HEK293 (cell line): Measurements from ENCODE around the gene KRT78.

ENCODE experiments used
- HOXD13 ChIP-seq: sonication (generic); formaldehyde crosslinking; IDR thresholded peaks from 2 replicates; pipeline ENCODE4 v1.8.0; 2022; ENCODE audit warnings: missing genetic modification reagents, borderline replicate concordance
- KLF7 ChIP-seq: fragments of 450-650 bp; formaldehyde crosslinking; IDR thresholded peaks from 2 replicates; pipeline ENCODE4 v1.5.1; 2016; ENCODE audit warnings: missing biosample characterization, missing genetic modification characterization, borderline replicate concordance
- PRDM1 ChIP-seq: fragments of 450-650 bp; formaldehyde crosslinking; IDR thresholded peaks from 2 replicates; pipeline ENCODE4; 2016; ENCODE audit warnings: missing biosample characterization, missing genetic modification characterization
- ZBTB21 ChIP-seq: fragments of 450-650 bp; formaldehyde crosslinking; IDR thresholded peaks from 2 replicates; pipeline ENCODE4 v1.5.1; 2017; ENCODE audit warnings: missing biosample characterization, missing genetic modification characterization
- ZEB2 ChIP-seq: fragments of 450-650 bp; formaldehyde crosslinking; IDR thresholded peaks from 2 replicates; pipeline ENCODE4 v1.5.1; 2016; ENCODE audit warnings: missing biosample characterization, missing genetic modification characterization
- ZFHX2 ChIP-seq: fragments of 450-650 bp; formaldehyde crosslinking; conservative IDR thresholded peaks from 2 replicates; pipeline ENCODE4 v1.5.1; 2016; ENCODE audit warnings: missing biosample characterization, missing genetic modification characterization
- ZIC2 ChIP-seq: fragments of 450-650 bp; formaldehyde crosslinking; IDR thresholded peaks from 2 replicates; pipeline ENCODE4 v1.5.1; 2016; ENCODE audit warnings: missing biosample characterization, missing genetic modification characterization
- ZNF112 ChIP-seq: fragments of 450-650 bp; formaldehyde crosslinking; IDR thresholded peaks from 2 replicates; pipeline ENCODE4 v1.5.0; 2017; ENCODE audit warnings: missing biosample characterization, missing genetic modification characterization
- ZNF140 ChIP-seq: fragments of 450-650 bp; formaldehyde crosslinking; IDR thresholded peaks from 2 replicates; pipeline ENCODE4 v1.5.1; 2016; ENCODE audit warnings: missing biosample characterization, missing genetic modification characterization
- ZNF174 ChIP-seq: fragments of 450-650 bp; formaldehyde crosslinking; IDR thresholded peaks from 2 replicates; pipeline ENCODE4 v1.5.0; 2017; ENCODE audit warnings: missing biosample characterization, mild to moderate bottlenecking, missing genetic modification characterization
- ZNF202 ChIP-seq: fragments of 450-650 bp; formaldehyde crosslinking; IDR thresholded peaks from 2 replicates; pipeline ENCODE4 v1.5.1; 2016; ENCODE audit warnings: missing biosample characterization, missing genetic modification characterization, borderline replicate concordance
- ZNF223 ChIP-seq: fragments of 450-650 bp; formaldehyde crosslinking; IDR thresholded peaks from 2 replicates; pipeline ENCODE4 v1.5.1; 2016; ENCODE audit warnings: missing biosample characterization, missing genetic modification characterization
- ZNF37A ChIP-seq: fragments of 450-650 bp; IDR thresholded peaks from 2 replicates; pipeline ENCODE4 v1.5.1; 2018; ENCODE audit warnings: missing biosample characterization, missing genetic modification characterization
- ZNF518A ChIP-seq: fragments of 450-650 bp; formaldehyde crosslinking; conservative IDR thresholded peaks from 2 replicates; pipeline ENCODE4 v1.5.1; 2016; ENCODE audit warnings: low read depth, missing biosample characterization, missing genetic modification characterization
- ZNF530 ChIP-seq: fragments of 450-650 bp; formaldehyde crosslinking; IDR thresholded peaks from 2 replicates; pipeline ENCODE4 v1.5.1; 2016; ENCODE audit warnings: low read depth, missing biosample characterization, missing genetic modification characterization
- ZNF558 ChIP-seq: fragments of 450-650 bp; formaldehyde crosslinking; IDR thresholded peaks from 2 replicates; pipeline ENCODE4 v1.5.1; 2016; ENCODE audit warnings: missing biosample characterization, missing genetic modification characterization
- ZNF571 ChIP-seq: fragments of 450-650 bp; formaldehyde crosslinking; IDR thresholded peaks from 2 replicates; pipeline ENCODE4 v1.5.0; 2017; ENCODE audit warnings: missing biosample characterization, missing genetic modification characterization
- ZNF76 ChIP-seq: fragments of 450-650 bp; formaldehyde crosslinking; IDR thresholded peaks from 2 replicates; pipeline ENCODE4; 2016; ENCODE audit warnings: low read depth, missing biosample characterization, missing genetic modification characterization, borderline replicate concordance
- ZNF776 ChIP-seq: fragments of 450-650 bp; formaldehyde crosslinking; IDR thresholded peaks from 2 replicates; pipeline ENCODE4 v1.5.0; 2017; ENCODE audit warnings: missing biosample characterization, missing genetic modification characterization, borderline replicate concordance
- TF ChIP-seq, protein P1 (sequence below): fragments of 450-650 bp; IDR thresholded peaks from 2 replicates; pipeline ENCODE4 v1.5.1; 2018; ENCODE audit warnings: missing biosample characterization, mild to moderate bottlenecking, missing genetic modification characterization
- TF ChIP-seq, protein P2 (sequence below): fragments of 450-650 bp; formaldehyde crosslinking; IDR thresholded peaks from 2 replicates; pipeline ENCODE4 v1.5.1; 2016; ENCODE audit warnings: missing biosample characterization, missing genetic modification characterization

The KRT78 gene

DNA sequence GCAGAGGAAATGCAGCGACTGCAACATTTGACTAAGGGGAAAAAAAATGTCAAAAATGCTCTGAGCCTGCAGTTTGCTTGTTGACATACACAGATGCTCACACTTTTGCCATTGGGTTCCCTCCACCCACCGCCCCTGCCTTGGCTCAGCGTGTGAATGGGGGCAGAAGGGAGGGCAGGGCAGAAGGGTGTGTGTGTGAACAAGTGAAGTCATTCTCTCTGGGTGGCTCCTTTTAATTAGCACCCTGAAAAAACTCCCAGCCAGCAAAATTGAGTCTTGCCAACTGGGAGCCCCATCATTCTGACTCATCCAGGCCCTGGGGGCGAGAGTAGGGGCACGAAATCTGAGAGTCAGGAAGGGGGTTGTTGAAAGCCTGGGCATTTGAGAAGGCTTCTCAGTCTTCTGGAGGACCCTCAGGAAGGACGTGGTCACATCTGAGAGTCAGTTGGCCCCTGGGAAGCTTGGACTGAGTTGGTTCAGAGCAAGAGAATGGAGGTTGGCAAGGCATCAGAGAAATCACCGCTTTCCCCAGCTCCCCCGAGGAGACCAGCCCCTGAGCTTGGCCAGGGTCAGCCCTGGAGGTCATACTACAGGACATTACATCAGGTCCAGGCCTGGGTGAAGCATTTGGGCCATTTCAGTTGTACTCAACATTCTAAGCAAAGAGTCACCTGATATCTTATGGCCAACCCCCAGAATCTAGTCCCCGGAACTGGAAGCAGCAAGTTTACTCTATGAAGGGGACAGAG, 22.7 kb upstream of the KRT78 start (continued):
- TF ChIP-seq ZBTB21 (tag by site-specific recombination) (peak; percentile 66; the same call in 1 of the 2 replicates), ZNF202 (tag by site-specific recombination) (no peak), ZNF776 (tag by site-specific recombination) (no peak), ZNF530 (tag by site-specific recombination) (no peak), ZNF76 (tag by site-specific recombination) (no peak), ZNF140 (tag by site-specific recombination) (no peak), ZNF558 (tag by site-specific recombination) (peak; percentile 48; the same call in 1 of the 2 replicates), PRDM1 (no peak), ZNF518A (peak; percentile 46; the same call in 1 of the 2 replicates), ZNF37A (tag by site-specific recombination) (no peak), ZNF571 (no peak), ZEB2 (tag by site-specific recombination) (peak; percentile 76), HOXD13 (no peak), ZFHX2 (peak; percentile 61), ZNF223 (tag by site-specific recombination) (no peak), ZNF112 (no peak), KLF7 (tag by site-specific recombination) (no peak), ZIC2 (tag by site-specific recombination) (peak; percentile 83), ZNF174 (no peak)
- TF ChIP-seq, protein P1, sequence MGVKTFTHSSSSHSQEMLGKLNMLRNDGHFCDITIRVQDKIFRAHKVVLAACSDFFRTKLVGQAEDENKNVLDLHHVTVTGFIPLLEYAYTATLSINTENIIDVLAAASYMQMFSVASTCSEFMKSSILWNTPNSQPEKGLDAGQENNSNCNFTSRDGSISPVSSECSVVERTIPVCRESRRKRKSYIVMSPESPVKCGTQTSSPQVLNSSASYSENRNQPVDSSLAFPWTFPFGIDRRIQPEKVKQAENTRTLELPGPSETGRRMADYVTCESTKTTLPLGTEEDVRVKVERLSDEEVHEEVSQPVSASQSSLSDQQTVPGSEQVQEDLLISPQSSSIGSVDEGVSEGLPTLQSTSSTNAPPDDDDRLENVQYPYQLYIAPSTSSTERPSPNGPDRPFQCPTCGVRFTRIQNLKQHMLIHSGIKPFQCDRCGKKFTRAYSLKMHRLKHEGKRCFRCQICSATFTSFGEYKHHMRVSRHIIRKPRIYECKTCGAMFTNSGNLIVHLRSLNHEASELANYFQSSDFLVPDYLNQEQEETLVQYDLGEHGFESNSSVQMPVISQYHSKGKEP (tag by site-specific recombination): 0 out of 2 replicates have a peak, but pooled peaks have one; percentile 44
- TF ChIP-seq, protein P2, sequence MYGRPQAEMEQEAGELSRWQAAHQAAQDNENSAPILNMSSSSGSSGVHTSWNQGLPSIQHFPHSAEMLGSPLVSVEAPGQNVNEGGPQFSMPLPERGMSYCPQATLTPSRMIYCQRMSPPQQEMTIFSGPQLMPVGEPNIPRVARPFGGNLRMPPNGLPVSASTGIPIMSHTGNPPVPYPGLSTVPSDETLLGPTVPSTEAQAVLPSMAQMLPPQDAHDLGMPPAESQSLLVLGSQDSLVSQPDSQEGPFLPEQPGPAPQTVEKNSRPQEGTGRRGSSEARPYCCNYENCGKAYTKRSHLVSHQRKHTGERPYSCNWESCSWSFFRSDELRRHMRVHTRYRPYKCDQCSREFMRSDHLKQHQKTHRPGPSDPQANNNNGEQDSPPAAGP (tag by site-specific recombination): peak; percentile 94
